Stimulated activated CD4-positive, alpha-beta T cell treated with anti-CD3 and anti-CD28 coated beads, Interleukin-2, amount 100 ng/mL, for 48 hours (primary cell): Measurements from ENCODE around the gene MKRN2.
"Not testable (repeated sequence)": the region's sequence is repeated elsewhere in the genome, so short reads cannot be mapped to it uniquely, and the experiment has no call there.

Experiments
- DNase-seq, 2 donors: peaks; one replicate each; pipeline ENCODE4 v3.0.0-alpha.2; 2020

Gene MKRN2

GRCh38 chr3:12556690-12557472, at the start of gene MKRN2:
MKRN2 (plus strand) TSS chr3:12557087; CDS start chr3:12557151, 64 bp downstream.
- peak; percentile 86 to 91 for DNase-seq

- no peak for DNase-seq
These were observed 49.2 kb upstream of the MKRN2 start for GRCh38 chr3:12507591-12508281.

GRCh38 chr3:12508291-12508700, 48.6 kb upstream of the MKRN2 start:
- no peak for DNase-seq

GRCh38 chr3:12509466-12509865, 47.4 kb upstream of the MKRN2 start:
- no peak for DNase-seq

- DNase-seq: no peak
These were observed 44.3 kb upstream of the MKRN2 start for GRCh38 chr3:12512534-12513118.

GRCh38 chr3:12513694-12514446, 43.0 kb upstream of the MKRN2 start:
- no peak for DNase-seq

GRCh38 chr3:12515631-12516030, 41.3 kb upstream of the MKRN2 start:
- no peak for DNase-seq

GRCh38 chr3:12516873-12517272, 40.0 kb upstream of the MKRN2 start:
- no peak for DNase-seq

- no peak for DNase-seq
These were observed 38.4 kb upstream of the MKRN2 start for GRCh38 chr3:12518261-12519028.

GRCh38 chr3:12521010-12521409, 35.9 kb upstream of the MKRN2 start:
- DNase-seq: no peak

GRCh38 chr3:12522721-12523120, 34.2 kb upstream of the MKRN2 start:
- no peak for DNase-seq

- no peak for DNase-seq
These were observed 29.1 kb upstream of the MKRN2 start for GRCh38 chr3:12527757-12528143.

- DNase-seq: no peak
These were observed 24.7 kb upstream of the MKRN2 start for GRCh38 chr3:12532182-12532581.

GRCh38 chr3:12536423-12536822, 20.5 kb upstream of the MKRN2 start:
- DNase-seq: no peak

GRCh38 chr3:12541625-12542024, 15.3 kb upstream of the MKRN2 start:
- no peak for DNase-seq

- DNase-seq: not testable (repeated sequence)
These were observed 13.4 kb upstream of the MKRN2 start for GRCh38 chr3:12543497-12543896.

- no peak for DNase-seq
These were observed 12.0 kb upstream of the MKRN2 start for GRCh38 chr3:12544652-12545472.

GRCh38 chr3:12545473-12545791, 11.5 kb upstream of the MKRN2 start, which contains the start of gene MKRN2OS:
MKRN2OS (minus strand) TSS chr3:12545499; CDS start chr3:12545464, 35 bp downstream.
- no peak for DNase-seq

- no peak for DNase-seq
These were observed 6.7 kb upstream of the MKRN2 start for GRCh38 chr3:12549971-12550760.

- DNase-seq: no peak
These were observed 2.9 kb upstream of the MKRN2 start for GRCh38 chr3:12553921-12554391.

- DNase-seq: no peak
These were observed 585 bp upstream of the MKRN2 start for GRCh38 chr3:12556314-12556689.
